GM12878 (cell line): ENCODE results near the gene SLMAP. TPM values are rescaled to one million over a fixed set of nuclear protein-coding genes. Genes with fewer than 3 reads are reported as not detected.

ENCODE experiments used
- ATAC-seq: fragments of 200-7000 bp; cut with Tn5 transposase; 3 replicates; pipeline ENCODE4 v1.9.1; 2020; ENCODE audit warnings: mild to moderate bottlenecking, moderate library complexity
- BruUV-seq: library from RNA; stranded (reverse); fragments of 400-500 nt; replicated peaks from 2 replicates; lab custom pipeline; 2021; lab: Mats Ljungman, UMichigan
- CTCF ChIA-PET: fragments of 300-600 bp; sonication (Branson Sonifier 250); formaldehyde crosslinking; extraction: SDS; loops from one replicate; lab custom pipeline; 2021; ENCODE audit warnings: inconsistent platforms; lab: Yijun Ruan, JAX
- POLR2A ChIA-PET: fragments of 350-600 bp; formaldehyde crosslinking; extraction: SDS; loops from one replicate; lab custom pipeline; 2021; ENCODE audit warnings: inconsistent platforms; lab: Charles Lee
- RAD21 ChIA-PET: fragments of 300-600 bp; sonication (Branson Sonifier 250); formaldehyde crosslinking; loops from one replicate; lab custom pipeline; 2023; ENCODE audit warnings: antibody characterized with exemption; ENCODE audit not compliant: unreplicated experiment; lab: Charles Lee
- SMC1A ChIA-PET: fragments of 300-600 bp; sonication (Branson Sonifier 250); formaldehyde crosslinking; loops from one replicate; lab custom pipeline; 2023; ENCODE audit not compliant: unreplicated experiment, uncharacterized antibody; lab: Charles Lee
- DNase-seq: peaks from one replicate; pipeline ENCODE4 v3.0.0-alpha.2; 2011; ENCODE audit warnings: low read depth, low spot score
- FAIRE-seq: peaks from 3 replicates; lab custom pipeline; 2011; peaks lifted over from hg19 to GRCh38; lab: Jason Lieb, UNC
- H2AFZ ChIP-seq: 2 replicates; pipeline ENCODE4 v1.6.0; 2011; ENCODE audit warnings: low read depth, low read length, control low read depth; ENCODE audit not compliant: control insufficient read depth
- H3K27ac ChIP-seq: 2 replicates; pipeline ENCODE4 v1.5.1; 2011; ENCODE audit warnings: control low read depth; ENCODE audit not compliant: control insufficient read depth, insufficient read depth
- H3K27me3 ChIP-seq, 2 experiments: replicated peaks in 1 of 2; 2 replicates each; pipeline versions ENCODE4 v1.6.0 to v1.6.1; 2011; ENCODE audit warnings: low read length in 1 of 2; ENCODE audit not compliant: control insufficient read depth in 2 of 2, insufficient read depth in 2 of 2
- H3K36me3 ChIP-seq, 2 experiments: 2 replicates each; pipeline ENCODE4 v1.5.1; 2011; ENCODE audit warnings: low read length in 1 of 2; ENCODE audit not compliant: control insufficient read depth in 2 of 2, insufficient read depth in 2 of 2
- H3K4me1 ChIP-seq: 2 replicates; pipeline ENCODE4 v1.6.1; 2011; ENCODE audit warnings: mild to moderate bottlenecking, low read length, moderate library complexity, mixed read lengths; ENCODE audit not compliant: control insufficient read depth, insufficient read depth
- H3K4me2 ChIP-seq: 2 replicates; pipeline ENCODE4 v1.6.0; 2011; ENCODE audit warnings: control low read depth; ENCODE audit not compliant: control insufficient read depth, insufficient read depth
- H3K4me3 ChIP-seq: fragments of 200-600 bp; sonication (generic); 2 replicates; pipeline ENCODE4 v1.5.1; 2016
- H3K79me2 ChIP-seq: 2 replicates; pipeline ENCODE4 v1.6.0; 2011; ENCODE audit warnings: low read length; ENCODE audit not compliant: control insufficient read depth, insufficient read depth
- H3K9ac ChIP-seq: 2 replicates; pipeline ENCODE4 v1.8.0; 2011; ENCODE audit warnings: low read length, control low read depth, mixed read lengths; ENCODE audit not compliant: control insufficient read depth, insufficient read depth
- H3K9me3 ChIP-seq: replicated peaks from 3 replicates; pipeline ENCODE4 v1.5.1; 2011; ENCODE audit warnings: mild to moderate bottlenecking, low read length; ENCODE audit not compliant: control insufficient read depth, insufficient read depth
- H4K20me1 ChIP-seq: 2 replicates; pipeline ENCODE4 v1.6.0; 2011; ENCODE audit not compliant: control insufficient read depth, insufficient read depth
- ATF2 ChIP-seq: IDR thresholded peaks from 2 replicates; pipeline ENCODE4 v1.6.1; 2012; ENCODE audit warnings: low read length, inconsistent platforms
- CBX5 ChIP-seq: sonication (generic); IDR thresholded peaks from 2 replicates; pipeline ENCODE4 v1.6.1; 2016; ENCODE audit warnings: low read depth, moderate library complexity, mild to moderate bottlenecking, inconsistent platforms
- CHD2 ChIP-seq: IDR thresholded peaks from 2 replicates; pipeline ENCODE4 v1.6.1; 2011; ENCODE audit warnings: low read depth, low read length, improper control_type of control experiment, borderline replicate concordance
- E2F8 ChIP-seq: fragments of 450-650 bp; IDR thresholded peaks from 2 replicates; pipeline ENCODE4 v1.6.1; 2018; ENCODE audit warnings: mild to moderate bottlenecking, low read depth, moderate library complexity; ENCODE audit not compliant: partially characterized antibody
- JUND ChIP-seq: IDR thresholded peaks from 2 replicates; pipeline ENCODE4 v1.6.1; 2012; ENCODE audit warnings: low read depth, mild to moderate bottlenecking, low read length, improper control_type of control experiment, moderate library complexity
- RAD21 ChIP-seq: IDR thresholded peaks from 2 replicates; pipeline ENCODE4 v1.6.1; 2011; ENCODE audit warnings: mild to moderate bottlenecking, low read depth, low read length, moderate library complexity; ENCODE audit not compliant: insufficient read depth
- SMAD5 ChIP-seq: IDR thresholded peaks from 2 replicates; pipeline ENCODE4 v1.6.1; 2016; ENCODE audit warnings: antibody characterized with exemption, low read depth
- ZNF217 ChIP-seq: fragments of 450-650 bp; IDR thresholded peaks from 2 replicates; pipeline ENCODE4 v1.6.1; 2017; ENCODE audit warnings: antibody characterized with exemption, mild to moderate bottlenecking
- WGBS: methylation state at CpG from one replicate; pipeline ENCODE4 v1.1.6; 2016; ENCODE audit warnings: low lambda C conversion rate; ENCODE audit not compliant: insufficient replicate concordance, insufficient coverage; ENCODE audit errors: missing lambda C conversion rate; 5-methylcytosine and 5-hydroxymethylcytosine counted together
- in situ Hi-C: fragments of 300-500 bp; cut with MboI; formaldehyde crosslinking; loops from 9 replicates; pipeline ENCODE4 v1.14.3; 2018; ENCODE audit warnings: mixed read lengths
- intact Hi-C: fragments of 100-400 bp; cut with micrococcal nuclease; formaldehyde crosslinking; loops from one replicate; pipeline ENCODE4 v1.14.2; 2022; ENCODE audit not compliant: unreplicated experiment
- polyA plus RNA-seq, 11 experiments: library from polyadenylated mRNA; depleted of rRNA in 4 of 11; unstranded in 6 of 11; stranded (reverse) in 5 of 11; fragments of >200 nt; fragmentation: Nextera tagmentation in 4 of 11; fragmentation: Illumina TruSeq in 1 of 11; extraction: Ambion mirVana in 4 of 11; extraction: Trizol in 1 of 11; gene quantifications; 1 replicate in 1 of 11; 2 replicates in 10 of 11; pipeline versions ENCODE4 v1.2.1 to v1.2.3, GENCODE V29; 2011 to 2016; ENCODE audit warnings: inconsistent platforms in 2 of 11, missing spikeins in 2 of 11, low read depth in 1 of 11
- total RNA-seq, 4 experiments: library from RNA; depleted of rRNA in 3 of 4; stranded (reverse); fragments of >200 nt in 3 of 4; fragmentation: Illumina TruSeq in 1 of 4; extraction: Trizol in 1 of 4; gene quantifications; 2 replicates each; pipeline versions ENCODE4 v1.2.1 to v1.2.3, GENCODE V29; 2013 to 2021
- TF ChIP-seq, protein P1 (sequence below): IDR thresholded peaks from 2 replicates; pipeline ENCODE4 v1.6.1; 2011; ENCODE audit warnings: mild to moderate bottlenecking, low read depth, low read length, moderate library complexity; ENCODE audit not compliant: insufficient replicate concordance

Gene SLMAP
- total and polyA plus RNA-seq, 10 of the 15 experiments (the other 5 are each of a cell fraction or from before 2014, with no cell fraction given), result 8.3 to 43.8 (median 26.4) TPM

- RAD21 ChIA-PET, result interaction anchor here (0.6 to 1.0 kb wide), 2 partner anchors 13 to 79 kb away, joined by 3 read pairs; no protein-coding TSS in a partner anchor
- H3K4me2 ChIP-seq, result no peak overlapping the region
- peaks cover 1% of the 10 kb centered on the region; the same call in 1 of the 2 replicates for H3K79me2 ChIP-seq
- BruUV-seq, result no TSS peak
- no peak overlapping the region for H3K9ac ChIP-seq
- in situ Hi-C loops (no loop called here), intact Hi-C loops (no loop called here)
- POLR2A ChIA-PET, result interaction anchor here (0.6 kb wide), 2 partner anchors 19 to 264 kb away, joined by 4 read pairs; no protein-coding TSS in a partner anchor
- DNase-seq, result no peak
- peaks cover 1 to 9% of the 10 kb centered on the region in 2 experiments for H3K36me3 ChIP-seq
- no peak overlapping the region for H3K4me3 ChIP-seq
- no peak overlapping the region for H2AFZ ChIP-seq
- no peaks in the 10 kb centered on the region for H4K20me1 ChIP-seq
- no peaks in the 10 kb centered on the region for H3K4me1 ChIP-seq
- SMC1A ChIA-PET, result interaction anchor here (0.8 to 2.7 kb wide), 5 partner anchors 8 to 142 kb away, joined by 3 to 8 read pairs (median 3); no protein-coding TSS in a partner anchor
- ATAC-seq, result no peak
- CTCF ChIA-PET, result interaction anchor here (0.7 to 1.1 kb wide), 3 partner anchors 8 to 92 kb away, joined by 3 read pairs; no protein-coding TSS in a partner anchor
- FAIRE-seq, result peak; percentile 13
- TF ChIP-seq CBX5 (no peak), ATF2 (no peak), JUND (no peak), SMAD5 (no peak)
- H3K27me3 ChIP-seq, result no peaks in the 10 kb centered on the region
- H3K9me3 ChIP-seq, result no peaks in the 10 kb centered on the region
- no peak overlapping the region for H3K27ac ChIP-seq
Measured at GRCh38 chr3:57832486-57832885, 76.4 kb downstream of the SLMAP start.

GRCh38 chr3:57832900-57833313 is 76.8 kb downstream of the SLMAP start:
- Histone ChIP-seq H3K9me3 (no peaks in the 10 kb centered on the region), H4K20me1 (no peaks in the 10 kb centered on the region), H3K36me3 (peaks cover 1 to 9% of the 10 kb centered on the region in 2 experiments), H3K4me3 (no peak overlapping the region), H3K4me2 (no peak overlapping the region), H3K4me1 (no peaks in the 10 kb centered on the region), H3K9ac (no peak overlapping the region), H2AFZ (no peak overlapping the region), H3K27me3 (no peaks in the 10 kb centered on the region), H3K27ac (no peak overlapping the region), H3K79me2 (peaks cover 1% of the 10 kb centered on the region; the same call in 1 of the 2 replicates)
- CTCF ChIA-PET, result interaction anchor here (0.7 to 1.1 kb wide), 2 partner anchors 8 to 91 kb away, joined by 3 read pairs; no protein-coding TSS in a partner anchor
- no TSS peak for BruUV-seq
- DNase-seq, result no peak
- FAIRE-seq, result no peak
- TF ChIP-seq CHD2, result no peak
- no peak for TF ChIP-seq E2F8
- TF ChIP-seq ZNF217, result no peak
- TF ChIP-seq RAD21, result no peak
- TF ChIP-seq, protein P1, sequence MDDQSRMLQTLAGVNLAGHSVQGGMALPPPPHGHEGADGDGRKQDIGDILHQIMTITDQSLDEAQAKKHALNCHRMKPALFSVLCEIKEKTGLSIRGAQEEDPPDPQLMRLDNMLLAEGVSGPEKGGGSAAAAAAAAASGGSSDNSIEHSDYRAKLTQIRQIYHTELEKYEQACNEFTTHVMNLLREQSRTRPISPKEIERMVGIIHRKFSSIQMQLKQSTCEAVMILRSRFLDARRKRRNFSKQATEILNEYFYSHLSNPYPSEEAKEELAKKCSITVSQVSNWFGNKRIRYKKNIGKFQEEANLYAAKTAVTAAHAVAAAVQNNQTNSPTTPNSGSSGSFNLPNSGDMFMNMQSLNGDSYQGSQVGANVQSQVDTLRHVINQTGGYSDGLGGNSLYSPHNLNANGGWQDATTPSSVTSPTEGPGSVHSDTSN, result no peak
- SMC1A ChIA-PET, result interaction anchor here (0.8 to 2.7 kb wide), 4 partner anchors 8 to 142 kb away, joined by 3 to 8 read pairs (median 4); no protein-coding TSS in a partner anchor
- RAD21 ChIA-PET, result interaction anchor here (0.6 to 1.0 kb wide), 2 partner anchors 13 to 79 kb away, joined by 3 read pairs; no protein-coding TSS in a partner anchor
- ATAC-seq, result no peak
- in situ Hi-C loops (no loop called here), intact Hi-C loops (no loop called here)
- POLR2A ChIA-PET, result no interaction called here
- WGBS, result 91% methylated on average over 1 of the region's 1 CpG
